Effector CD4-positive, alpha-beta T cell (primary cell): ENCODE results near the gene OR4K1. TPM values are rescaled to one million over a fixed set of nuclear protein-coding genes. Genes with fewer than 3 reads are reported as not detected.
"Not testable (repeated sequence)": the region's sequence is repeated elsewhere in the genome, so short reads cannot be mapped to it uniquely, and the experiment has no call there.

ENCODE experiments used
- DNase-seq: peaks from one replicate; pipeline ENCODE4 v3.0.0-alpha.2; 2020
- total RNA-seq: gene quantifications from one replicate; lab custom pipeline; 2026; lab: John Stamatoyannopoulos, UW

The OR4K1 gene
- not detected for total RNA-seq

GRCh38 chr14:19930617-19931016 lies at the start of gene OR4K1:
OR4K1 (plus strand) TSS chr14:19930917; CDS start chr14:19935667, 4,750 bp downstream.
- no peak for DNase-seq

GRCh38 chr14:19895282-19895681 lies 35.4 kb upstream of the OR4K1 start:
- no peak for DNase-seq

- no peak for DNase-seq
These were observed 29.7 kb upstream of the OR4K1 start for GRCh38 chr14:19900999-19901398.

GRCh38 chr14:19902409-19902808 lies 28.3 kb upstream of the OR4K1 start:
- no peak for DNase-seq

- DNase-seq, result no peak
These were observed 24.1 kb upstream of the OR4K1 start for GRCh38 chr14:19906665-19907064.

- DNase-seq, result no peak
These were observed 19.6 kb upstream of the OR4K1 start for GRCh38 chr14:19911114-19911513.

GRCh38 chr14:19917243-19917642 lies 13.5 kb upstream of the OR4K1 start:
- DNase-seq, result no peak

- DNase-seq, result no peak
These were observed 12.7 kb upstream of the OR4K1 start for GRCh38 chr14:19917955-19918518.

- no peak for DNase-seq
These were observed 12.0 kb upstream of the OR4K1 start for GRCh38 chr14:19918553-19919264.

GRCh38 chr14:19920021-19920657 lies 10.6 kb upstream of the OR4K1 start, which contains the start of gene OR4K5:
OR4K5 (plus strand) TSS chr14:19920607; CDS start chr14:19920607, 0 bp downstream.
- DNase-seq, result no peak

- no peak for DNase-seq
These were observed 11.0 kb downstream of the OR4K1 start for GRCh38 chr14:19941668-19942067.

- no peak for DNase-seq
These were observed 16.8 kb downstream of the OR4K1 start for GRCh38 chr14:19947413-19948090.

GRCh38 chr14:19949218-19949617 lies 18.5 kb downstream of the OR4K1 start:
- DNase-seq, result no peak

- not testable (repeated sequence) for DNase-seq
These were observed 39.0 kb downstream of the OR4K1 start for GRCh38 chr14:19969735-19970134.

GRCh38 chr14:19974844-19975243 lies 44.1 kb downstream of the OR4K1 start:
- DNase-seq, result peak; percentile 3

- DNase-seq, result no peak
These were observed 44.6 kb downstream of the OR4K1 start, which contains the start of gene OR4K15 for GRCh38 chr14:19975291-19975690. OR4K15 (plus strand) TSS chr14:19975591; CDS start chr14:19975591, 0 bp downstream.
